HepG2 (cell line): ENCODE data around the gene FCER1G. TPM values are rescaled to one million over a fixed set of nuclear protein-coding genes. Genes with fewer than 3 reads are reported as not detected.

Source experiments
- ATAC-seq: fragments of 200-7000 bp; cut with Tn5 transposase; 3 replicates; pipeline ENCODE4 v1.9.1; 2020; ENCODE audit warnings: mild to moderate bottlenecking, moderate library complexity
- BruUV-seq: library from RNA; stranded (reverse); fragments of 400-500 nt; replicated peaks from 2 replicates; lab custom pipeline; 2021; lab: Mats Ljungman, UMichigan
- CTCF ChIA-PET: fragments of 300-600 bp; formaldehyde crosslinking; extraction: SDS; loops from one replicate; lab custom pipeline; 2021; ENCODE audit warnings: low total read pairs, inconsistent platforms, low intra/inter-chr PET ratio; lab: Yijun Ruan, JAX
- POLR2A ChIA-PET: fragments of 350-600 bp; sonication (Branson Sonifier 250); formaldehyde crosslinking; loops from one replicate; lab custom pipeline; 2020; ENCODE audit warnings: antibody characterized with exemption, inconsistent platforms; lab: Yijun Ruan, JAX
- DNase-seq: peaks from one replicate; pipeline ENCODE4 v3.0.0-alpha.2; 2015; ENCODE audit warnings: low spot score
- FAIRE-seq: peaks from 3 replicates; lab custom pipeline; 2011; peaks lifted over from hg19 to GRCh38; lab: Jason Lieb, UNC
- H2AFZ ChIP-seq: one replicate; pipeline ENCODE4 v1.6.1; 2011; ENCODE audit warnings: low read length, inconsistent platforms
- H3K27ac ChIP-seq: fragments of 300-600 bp; 3 replicates; pipeline ENCODE4 v1.8.0; 2011; ENCODE audit warnings: mixed run types, mild to moderate bottlenecking, mixed read lengths, low read length, inconsistent platforms; ENCODE audit not compliant: insufficient read depth; ENCODE audit errors: extremely low read length
- H3K27me3 ChIP-seq, 2 experiments: fragments of 200-600 bp in 1 of 2; 2 replicates in 1 of 2; 3 replicates in 1 of 2; pipeline versions ENCODE4 v1.6.0 to v1.8.0; 2011; ENCODE audit warnings: low read length in 2 of 2, mild to moderate bottlenecking in 2 of 2, moderate library complexity in 2 of 2, inconsistent platforms in 1 of 2; ENCODE audit not compliant: insufficient read depth in 2 of 2, control insufficient read depth in 1 of 2
- H3K36me3 ChIP-seq, 2 experiments: fragments of 200-600 bp in 1 of 2; replicated peaks in 1 of 2; 2 replicates in 1 of 2; 3 replicates in 1 of 2; pipeline versions ENCODE4 v1.5.1 to v1.8.0; 2011; ENCODE audit warnings: low read length in 2 of 2, inconsistent platforms in 1 of 2; ENCODE audit not compliant: insufficient read depth in 2 of 2, control insufficient read depth in 1 of 2
- H3K4me1 ChIP-seq: 2 replicates; pipeline ENCODE4 v1.5.1; 2012; ENCODE audit warnings: low read length, inconsistent platforms; ENCODE audit not compliant: insufficient read depth
- H3K4me2 ChIP-seq: 2 replicates; pipeline ENCODE4 v1.6.0; 2011; ENCODE audit warnings: low read depth, low read length, inconsistent platforms
- H3K4me3 ChIP-seq, 3 experiments: fragments of 200-600 bp in 1 of 3; sonication (generic), shearing (Covaris generic) in 1 of 3; replicated peaks in 1 of 3; 2 replicates each; pipeline ENCODE4 v1.5.1; 2011 to 2016; ENCODE audit warnings: low read length in 3 of 3, inconsistent platforms in 2 of 3, low read depth in 2 of 3, mild to moderate bottlenecking in 2 of 3, control low read depth in 1 of 3, mixed read lengths in 1 of 3; ENCODE audit not compliant: insufficient read depth in 1 of 3
- H3K79me2 ChIP-seq: one replicate; pipeline ENCODE4 v1.6.1; 2011; ENCODE audit warnings: low read length, inconsistent platforms; ENCODE audit not compliant: insufficient read depth
- H3K9ac ChIP-seq: 2 replicates; pipeline ENCODE4 v1.6.0; 2011; ENCODE audit warnings: mild to moderate bottlenecking, low read depth, low read length, inconsistent platforms; ENCODE audit not compliant: insufficient read depth
- H3K9me3 ChIP-seq: 2 replicates; pipeline ENCODE4 v1.5.1; 2012; ENCODE audit warnings: mild to moderate bottlenecking, low read length
- H4K20me1 ChIP-seq: 2 replicates; pipeline ENCODE4 v1.6.0; 2011; ENCODE audit warnings: inconsistent platforms, mild to moderate bottlenecking, low read length, moderate library complexity; ENCODE audit not compliant: insufficient read depth
- HMG20A ChIP-seq: IDR thresholded peaks from 2 replicates; pipeline ENCODE4 v1.6.1; 2016; ENCODE audit warnings: borderline replicate concordance
- IKZF4 ChIP-seq: sonication (generic); formaldehyde crosslinking; IDR thresholded peaks from 2 replicates; pipeline ENCODE4 v1.5.1; 2020; ENCODE audit warnings: borderline replicate concordance, mild to moderate bottlenecking, low read depth, missing genetic modification reagents; ENCODE audit errors: not compliant biosample characterization
- SAP130 ChIP-seq: IDR thresholded peaks from 2 replicates; pipeline ENCODE4 v1.6.1; 2016; ENCODE audit warnings: low read depth
- ZNF264 ChIP-seq: sonication (generic); formaldehyde crosslinking; IDR thresholded peaks from 2 replicates; pipeline ENCODE4 v1.4.0; 2020; ENCODE audit warnings: missing genetic modification reagents
- WGBS: methylation state at CpG from one replicate; pipeline ENCODE4 v1.1.6; 2017; ENCODE audit warnings: low lambda C conversion rate; 5-methylcytosine and 5-hydroxymethylcytosine counted together
- in situ Hi-C: cut with HindIII; loops from 2 replicates; pipeline ENCODE4 v1.10.0; 2017; ENCODE audit warnings: low pct_unique_long_range_greater_than_20kb; ENCODE audit not compliant: extremely low pct_ligation_motif_present
- intact Hi-C: fragments of 100-400 bp; cut with micrococcal nuclease; formaldehyde crosslinking; loops from one replicate; pipeline ENCODE4 v1.10.0; 2022; ENCODE audit not compliant: unreplicated experiment
- polyA plus RNA-seq, 8 experiments: library from polyadenylated mRNA; depleted of rRNA in 3 of 8; stranded (reverse) in 7 of 8; unstranded in 1 of 8; fragments of >200 nt; fragmentation: Illumina TruSeq in 4 of 8; extraction: Trizol in 4 of 8; gene quantifications; 2 replicates each; pipeline versions ENCODE4 v1.2.1 to v1.2.3, GENCODE V29; 2011 to 2016; ENCODE audit warnings: low read depth in 4 of 8, missing spikeins in 1 of 8, mixed read lengths in 1 of 8; ENCODE audit not compliant: insufficient read depth in 1 of 8
- total RNA-seq, 5 experiments: library from RNA; depleted of rRNA; stranded (reverse); fragments of >200 nt; fragmentation: Illumina TruSeq; extraction: Trizol; gene quantifications; 2 replicates each; pipeline ENCODE4 v1.2.3, GENCODE V29; 2016; ENCODE audit warnings: low read depth in 1 of 5

The FCER1G gene
- total and polyA plus RNA-seq, 2 of the 13 experiments (the other 11 are each of a cell fraction or from before 2014, with no cell fraction given): 1.3 to 6.4 TPM

DNA sequence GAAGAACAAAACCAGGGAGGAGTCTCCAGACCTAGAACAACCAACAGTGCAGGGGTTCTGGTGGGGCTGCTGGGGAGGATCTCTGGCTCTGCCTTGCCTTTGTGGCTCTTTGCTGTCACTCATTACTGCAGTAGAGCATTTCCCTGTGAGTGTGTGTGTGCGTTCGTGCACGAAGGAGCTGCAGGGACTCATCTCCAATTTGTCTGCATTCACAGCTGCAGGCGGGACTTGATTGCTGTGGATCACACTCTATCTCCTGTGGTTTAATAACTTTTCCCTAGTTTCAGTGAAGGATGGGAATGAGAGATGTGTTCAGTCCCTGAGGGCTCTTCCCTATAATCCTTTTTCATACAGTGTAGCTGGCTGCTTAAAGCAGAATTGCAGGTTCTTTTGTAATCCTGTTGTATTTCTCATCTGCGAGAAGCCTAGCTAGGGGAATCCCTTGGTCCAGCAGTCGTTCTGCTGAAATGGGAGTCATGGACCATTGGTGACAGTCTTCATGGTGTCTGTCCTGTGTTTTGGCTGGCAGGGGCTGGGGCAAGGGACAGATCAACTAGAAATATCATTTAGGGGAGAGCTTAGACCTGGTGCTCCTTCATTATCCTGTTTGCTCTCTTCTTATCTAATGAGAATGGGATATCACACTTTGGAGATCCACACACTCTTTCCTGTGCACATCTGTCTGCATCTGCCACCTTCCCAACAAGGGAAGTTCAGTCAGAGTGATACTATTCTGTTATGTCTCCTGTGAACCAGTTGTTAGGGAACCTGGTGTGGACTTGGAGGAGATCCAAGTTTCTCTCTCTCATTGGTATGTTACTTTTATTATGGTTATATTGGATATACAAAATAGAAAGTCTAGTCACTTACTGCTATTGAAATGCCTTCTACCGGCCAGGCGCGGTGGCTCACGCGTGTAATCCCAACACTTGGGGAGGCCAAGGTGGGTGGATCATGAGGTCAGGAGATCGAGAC lies 46.5 kb downstream of the FCER1G start:
- H4K20me1 ChIP-seq: no peaks in the 10 kb centered on the region
- intact Hi-C loops (no loop called here), in situ Hi-C loops (no loop called here)
- peak overlapping the region; percentile 59 for H3K4me2 ChIP-seq
- H3K4me3 ChIP-seq: peak overlapping the region in 1 of 3 experiments; percentile 27; a peak in 2 of 6 replicates
- H3K27ac ChIP-seq: no peak overlapping the region
- POLR2A ChIA-PET: interaction anchor here (1.3 kb wide), 1 partner anchor 32 kb away, joined by 3 read pairs; no protein-coding TSS in a partner anchor
- H3K9me3 ChIP-seq: peaks cover 11% of the 10 kb centered on the region
- no peak overlapping the region for H2AFZ ChIP-seq
- H3K4me1 ChIP-seq: peaks cover 34% of the 10 kb centered on the region
- peaks cover 0 to 16% of the 10 kb centered on the region in 2 experiments; a peak in 3 of 5 replicates for H3K27me3 ChIP-seq
- ATAC-seq: peak; percentile 67
- no TSS peak for BruUV-seq
- no peak for TF ChIP-seq HMG20A
- TF ChIP-seq, all 625 proteins: peak for 0
- H3K79me2 ChIP-seq: no peaks in the 10 kb centered on the region
- FAIRE-seq (no peak), DNase-seq (no peak)
- 55% methylated on average over 12 of the region's 12 CpGs for WGBS
- no peaks in the 10 kb centered on the region for H3K36me3 ChIP-seq
- H3K9ac ChIP-seq: no peak overlapping the region
- CTCF ChIA-PET: no interaction called here

- H4K20me1 ChIP-seq: no peaks in the 10 kb centered on the region
- BruUV-seq: no TSS peak
- H3K27ac ChIP-seq: no peak overlapping the region
- intact Hi-C loops (no loop called here), in situ Hi-C loops (no loop called here)
- no peaks in the 10 kb centered on the region; a peak in 1 of 5 replicates for H3K27me3 ChIP-seq
- H3K79me2 ChIP-seq: no peaks in the 10 kb centered on the region
- DNase-seq: no peak
- ChIA-PET POLR2A (interaction anchor here (1.4 kb wide), 1 partner anchor 26 kb away, joined by 3 read pairs; no protein-coding TSS in a partner anchor), CTCF (no interaction called here)
- WGBS: 32% methylated on average over 5 of the region's 5 CpGs
- no peak for TF ChIP-seq IKZF4 (CRISPR knock-in tag)
- no peak for TF ChIP-seq SAP130 (CRISPR knock-in tag)
- no peak for TF ChIP-seq ZNF264 (CRISPR knock-in tag)
- peaks cover 16% of the 10 kb centered on the region for H3K4me1 ChIP-seq
- no peak overlapping the region for H2AFZ ChIP-seq
- H3K36me3 ChIP-seq: no peaks in the 10 kb centered on the region
- no peak overlapping the region for H3K9ac ChIP-seq
- H3K4me2 ChIP-seq: no peak overlapping the region
- H3K9me3 ChIP-seq: no peaks in the 10 kb centered on the region
- no peak for ATAC-seq
- H3K4me3 ChIP-seq: no peak overlapping the region
- no peak for FAIRE-seq
Measured at GRCh38 chr1:161265305-161265704, 50.2 kb downstream of the FCER1G start.
